Measurements from ENCODE around the gene TRAPPC3.

Gene TRAPPC3

DNA sequence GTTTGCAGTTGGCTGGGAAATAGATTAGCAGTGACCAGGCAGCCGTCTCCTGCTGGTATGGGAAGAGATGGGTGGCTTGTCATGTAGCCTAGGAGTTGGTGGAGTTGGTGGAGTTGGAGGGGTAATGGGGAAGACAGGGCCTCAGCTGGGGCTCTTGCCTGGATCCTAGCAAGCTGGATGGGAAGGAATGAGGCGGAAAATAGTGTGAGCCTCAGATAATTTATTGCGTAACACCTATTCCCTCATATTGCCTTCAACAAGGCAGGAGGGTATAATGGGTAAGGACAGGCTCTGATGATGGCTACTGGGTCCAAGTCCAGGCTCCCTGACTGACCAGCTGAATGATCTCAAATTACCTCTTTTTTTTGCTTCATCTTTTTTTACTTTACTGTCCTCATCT, 19.2 kb upstream of the TRAPPC3 start:
- H3K79me2 ChIP-seq (ENCODE audit: low read length): peaks cover 53% of the 10 kb centered on the region

DNA sequence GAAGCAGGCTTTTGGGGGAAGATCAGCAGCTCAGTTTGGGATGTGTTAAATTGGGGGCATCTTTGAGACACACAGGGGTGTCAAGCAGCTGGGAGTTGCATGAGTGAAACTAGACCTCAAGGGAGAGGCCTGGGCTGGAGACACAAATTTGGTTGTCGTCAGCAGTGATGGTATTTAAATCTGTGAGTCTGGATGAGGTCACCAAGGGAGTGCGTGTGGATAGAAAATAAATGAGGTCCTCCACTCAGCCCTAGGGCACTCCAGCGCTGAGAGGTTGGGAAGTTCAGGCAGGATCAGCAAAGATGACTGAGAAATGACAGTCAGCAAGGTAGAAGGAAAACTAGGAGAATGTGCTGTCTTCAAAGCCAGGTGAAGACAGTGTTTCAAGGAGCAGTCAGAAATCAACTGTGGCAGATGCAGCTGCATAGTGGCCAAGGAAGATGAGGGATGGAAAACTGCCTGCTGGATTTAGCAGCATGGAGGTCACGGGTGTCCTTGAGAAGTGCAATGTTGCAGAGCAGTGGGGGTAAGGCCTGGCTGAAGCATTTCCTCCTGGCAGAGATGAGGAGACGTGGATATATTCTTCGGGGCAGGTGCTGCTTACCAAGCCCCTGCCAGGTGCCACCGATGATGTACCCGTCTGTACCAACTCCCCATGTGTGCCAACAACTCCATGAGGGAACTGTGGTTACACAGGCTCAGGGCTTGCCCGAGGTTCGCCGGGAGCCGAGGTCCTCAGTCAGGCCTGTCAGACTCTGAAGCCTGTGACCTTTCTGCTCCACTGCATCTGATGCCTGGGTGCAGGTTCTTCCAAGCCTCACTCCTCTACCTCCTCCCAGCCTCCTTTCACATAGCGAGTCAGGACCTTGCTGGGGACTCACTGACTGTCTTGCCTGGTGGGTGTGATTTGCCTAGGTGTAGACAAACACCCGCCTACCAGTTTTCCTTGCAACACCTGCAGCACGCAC, 17.9 kb upstream of the TRAPPC3 start:
- Histone ChIP-seq H3K27me3 (ENCODE audit: low read depth, low read length) (no peaks in the 10 kb centered on the region), H4K20me1 (ENCODE audit: insufficient read depth, low read length) (peaks cover 15% of the 10 kb centered on the region), H3K4me1 (ENCODE audit: low read length) (peaks cover 12% of the 10 kb centered on the region)

More for the DNA sequence above, 19.2 kb upstream of the TRAPPC3 start:
- H3K4me2 ChIP-seq (ENCODE audit: low read length): no peak overlapping the region
- H3K27ac ChIP-seq (ENCODE audit: low read length): no peak overlapping the region
- H2AFZ ChIP-seq (ENCODE audit: low read depth, low read length): no peak overlapping the region
- H3K9ac ChIP-seq (ENCODE audit: low read length): no peak overlapping the region
- H3K9me3 ChIP-seq (ENCODE audit: insufficient read depth, low read length): no peaks in the 10 kb centered on the region
- H3K4me3 ChIP-seq (ENCODE audit: low read length): no peak overlapping the region
- peaks cover 4% of the 10 kb centered on the region for H3K36me3 ChIP-seq (replicated peaks; ENCODE audit: low read depth, low read length)
- H3K4me1 ChIP-seq (ENCODE audit: low read length): peaks cover 7% of the 10 kb centered on the region
- H3K27me3 ChIP-seq (ENCODE audit: low read depth, low read length): no peaks in the 10 kb centered on the region
- TF ChIP-seq, protein P1, sequence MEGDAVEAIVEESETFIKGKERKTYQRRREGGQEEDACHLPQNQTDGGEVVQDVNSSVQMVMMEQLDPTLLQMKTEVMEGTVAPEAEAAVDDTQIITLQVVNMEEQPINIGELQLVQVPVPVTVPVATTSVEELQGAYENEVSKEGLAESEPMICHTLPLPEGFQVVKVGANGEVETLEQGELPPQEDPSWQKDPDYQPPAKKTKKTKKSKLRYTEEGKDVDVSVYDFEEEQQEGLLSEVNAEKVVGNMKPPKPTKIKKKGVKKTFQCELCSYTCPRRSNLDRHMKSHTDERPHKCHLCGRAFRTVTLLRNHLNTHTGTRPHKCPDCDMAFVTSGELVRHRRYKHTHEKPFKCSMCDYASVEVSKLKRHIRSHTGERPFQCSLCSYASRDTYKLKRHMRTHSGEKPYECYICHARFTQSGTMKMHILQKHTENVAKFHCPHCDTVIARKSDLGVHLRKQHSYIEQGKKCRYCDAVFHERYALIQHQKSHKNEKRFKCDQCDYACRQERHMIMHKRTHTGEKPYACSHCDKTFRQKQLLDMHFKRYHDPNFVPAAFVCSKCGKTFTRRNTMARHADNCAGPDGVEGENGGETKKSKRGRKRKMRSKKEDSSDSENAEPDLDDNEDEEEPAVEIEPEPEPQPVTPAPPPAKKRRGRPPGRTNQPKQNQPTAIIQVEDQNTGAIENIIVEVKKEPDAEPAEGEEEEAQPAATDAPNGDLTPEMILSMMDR (IDR thresholded peaks at IDR 0.05; ENCODE audit: low read depth, low read length): no peak
- no peak for TF ChIP-seq EZH2phosphoT487 (IDR thresholded peaks at IDR 0.05; ENCODE audit: low read depth)
- peaks cover 15% of the 10 kb centered on the region for H4K20me1 ChIP-seq (ENCODE audit: insufficient read depth, low read length)

DNA sequence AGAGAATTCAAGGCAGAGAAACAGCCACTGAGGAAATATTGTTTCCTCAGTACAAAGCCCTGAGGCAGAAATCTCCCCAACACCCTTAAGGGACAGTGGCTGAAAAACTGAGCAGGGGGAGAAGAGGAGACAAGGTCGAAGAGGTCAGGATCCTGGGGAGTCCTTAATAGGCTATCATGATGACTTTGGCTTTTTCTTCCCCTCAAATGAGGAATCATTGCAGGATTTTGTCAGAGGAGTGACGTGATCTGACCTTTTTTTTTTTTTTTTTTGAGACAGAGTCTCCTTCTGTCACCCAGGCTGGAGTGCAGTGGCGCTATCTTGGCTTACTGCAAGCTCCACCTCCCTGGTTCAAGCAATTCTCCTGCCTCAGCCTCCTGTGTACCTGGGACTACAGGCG, 16.9 kb upstream of the TRAPPC3 start:
- Histone ChIP-seq H4K20me1 (ENCODE audit: insufficient read depth, low read length) (peaks cover 15% of the 10 kb centered on the region), H3K9ac (ENCODE audit: low read length) (no peak overlapping the region), H3K9me3 (ENCODE audit: insufficient read depth, low read length) (no peaks in the 10 kb centered on the region), H3K36me3 (replicated peaks; ENCODE audit: low read depth, low read length) (no peaks in the 10 kb centered on the region), H3K4me2 (ENCODE audit: low read length) (no peak overlapping the region), H3K27me3 (ENCODE audit: low read depth, low read length) (no peaks in the 10 kb centered on the region), H3K27ac (ENCODE audit: low read length) (no peak overlapping the region), H3K79me2 (ENCODE audit: low read length) (peaks cover 77% of the 10 kb centered on the region), H2AFZ (ENCODE audit: low read depth, low read length) (no peak overlapping the region), H3K4me3 (ENCODE audit: low read length) (no peak overlapping the region), H3K4me1 (ENCODE audit: low read length) (peaks cover 23% of the 10 kb centered on the region)
- no peak for TF ChIP-seq EZH2phosphoT487 (IDR thresholded peaks at IDR 0.05; ENCODE audit: low read depth)
- TF ChIP-seq, protein P1 (IDR thresholded peaks at IDR 0.05; ENCODE audit: low read depth, low read length): no peak

More for the DNA sequence above, 17.9 kb upstream of the TRAPPC3 start:
- H3K4me2 ChIP-seq (ENCODE audit: low read length): no peak overlapping the region
- H3K27ac ChIP-seq (ENCODE audit: low read length): no peak overlapping the region
- TF ChIP-seq, protein P1 (IDR thresholded peaks at IDR 0.05; ENCODE audit: low read depth, low read length): no peak
- no peak for TF ChIP-seq EZH2phosphoT487 (IDR thresholded peaks at IDR 0.05; ENCODE audit: low read depth)
- H3K9me3 ChIP-seq (ENCODE audit: insufficient read depth, low read length): no peaks in the 10 kb centered on the region
- H2AFZ ChIP-seq (ENCODE audit: low read depth, low read length): no peak overlapping the region
- no peak overlapping the region for H3K4me3 ChIP-seq (ENCODE audit: low read length)
- peaks cover 66% of the 10 kb centered on the region for H3K79me2 ChIP-seq (ENCODE audit: low read length)
- H3K36me3 ChIP-seq (replicated peaks; ENCODE audit: low read depth, low read length): no peaks in the 10 kb centered on the region
- no peak overlapping the region for H3K9ac ChIP-seq (ENCODE audit: low read length)

DNA sequence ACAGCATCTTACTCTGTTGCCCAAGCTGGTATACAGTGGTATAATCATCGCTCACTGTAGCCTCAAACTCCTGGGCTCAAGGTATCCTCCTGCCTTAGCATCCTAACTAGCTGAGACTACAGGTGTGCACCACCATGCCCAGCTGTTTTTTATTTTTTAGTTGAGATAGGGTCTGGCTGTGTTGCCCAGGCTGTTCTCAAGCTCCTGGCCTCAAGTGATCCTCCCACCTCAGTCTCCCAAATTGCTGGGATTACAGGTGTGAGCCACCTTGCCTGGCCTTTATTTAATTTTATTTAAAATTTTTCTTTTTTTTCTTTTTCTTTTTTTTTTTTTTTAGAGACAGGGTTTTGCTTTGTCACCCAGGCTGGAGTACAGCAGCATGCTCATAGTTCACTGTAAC, 15.9 kb upstream of the TRAPPC3 start:
- Histone ChIP-seq H3K9me3 (ENCODE audit: insufficient read depth, low read length) (no peaks in the 10 kb centered on the region), H3K4me3 (ENCODE audit: low read length) (no peak overlapping the region), H3K4me1 (ENCODE audit: low read length) (peaks cover 33% of the 10 kb centered on the region), H3K79me2 (ENCODE audit: low read length) (peaks cover 87% of the 10 kb centered on the region), H2AFZ (ENCODE audit: low read depth, low read length) (no peak overlapping the region), H4K20me1 (ENCODE audit: insufficient read depth, low read length) (peaks cover 15% of the 10 kb centered on the region), H3K36me3 (replicated peaks; ENCODE audit: low read depth, low read length) (no peaks in the 10 kb centered on the region), H3K27ac (ENCODE audit: low read length) (no peak overlapping the region), H3K27me3 (ENCODE audit: low read depth, low read length) (no peaks in the 10 kb centered on the region), H3K4me2 (ENCODE audit: low read length) (no peak overlapping the region), H3K9ac (ENCODE audit: low read length) (no peak overlapping the region)
- TF ChIP-seq EZH2phosphoT487 (IDR thresholded peaks at IDR 0.05; ENCODE audit: low read depth): no peak
- TF ChIP-seq, protein P1 (IDR thresholded peaks at IDR 0.05; ENCODE audit: low read depth, low read length): no peak

Measured in OCI-LY3 (cell line).